CD4-positive, alpha-beta T cell (primary cell): ENCODE data around the gene ALOX12B. TPM values are rescaled to one million over a fixed set of nuclear protein-coding genes. Genes with fewer than 3 reads are reported as not detected.
A peak's percentile ranks its signal among the peaks of the same experiment; 100 is the strongest.

Experiments used
- ATAC-seq: fragments of 200-7000 bp; cut with Tn5 transposase; one replicate; pipeline ENCODE4 v1.10.0; 2022; ENCODE audit warnings: mild to moderate bottlenecking; ENCODE audit not compliant: poor library complexity
- CTCF ChIA-PET: fragments of 350-600 bp; sonication (Branson Sonifier 250); formaldehyde crosslinking; loops from one replicate; lab custom pipeline; 2021; ENCODE audit warnings: antibody characterized with exemption, inconsistent platforms; lab: Charles Lee
- POLR2A ChIA-PET: fragments of 350-600 bp; sonication (Branson Sonifier 250); formaldehyde crosslinking; loops from one replicate; lab custom pipeline; 2021; ENCODE audit warnings: antibody characterized with exemption, inconsistent platforms; lab: Charles Lee
- DNase-seq, 14 experiments: peaks; one replicate each; pipeline ENCODE4 v3.0.0-alpha.2; 2013 to 2020; ENCODE audit warnings: mixed read lengths in 2 of 14
- H3K27ac ChIP-seq, 2 donors: one replicate each; pipeline versions ENCODE4 v1.5.1 to v1.7.0; 2013; ENCODE audit warnings: low read length in 2 of 2, low read depth in 1 of 2, mild to moderate bottlenecking in 1 of 2
- H3K27me3 ChIP-seq, 2 experiments: 1 replicate in 1 of 2; 2 replicates in 1 of 2; pipeline versions ENCODE4 v1.6.1 to v1.7.0; 2013; ENCODE audit warnings: low read length in 2 of 2, control low read depth in 1 of 2, mild to moderate bottlenecking in 1 of 2, moderate library complexity in 1 of 2; ENCODE audit not compliant: insufficient read depth in 2 of 2, control insufficient read depth in 1 of 2
- H3K36me3 ChIP-seq: one replicate; pipeline ENCODE4 v1.6.1; 2013; ENCODE audit warnings: low read length, control low read depth; ENCODE audit not compliant: insufficient read depth
- H3K4me1 ChIP-seq: one replicate; pipeline ENCODE4 v1.6.1; 2013; ENCODE audit warnings: low read length, control low read depth; ENCODE audit not compliant: insufficient read depth
- H3K4me3 ChIP-seq: one replicate; pipeline ENCODE4 v1.5.1; 2013; ENCODE audit warnings: mild to moderate bottlenecking, low read length, moderate library complexity
- H3K9me3 ChIP-seq, 2 experiments: 1 replicate in 1 of 2; 2 replicates in 1 of 2; pipeline versions ENCODE4 v1.6.1 to v1.7.0; 2013; ENCODE audit warnings: low read length in 2 of 2, mild to moderate bottlenecking in 2 of 2, control low read depth in 1 of 2, moderate library complexity in 1 of 2; ENCODE audit not compliant: control insufficient read depth in 1 of 2, insufficient read depth in 1 of 2
- H3K27ac Mint-ChIP-seq: one replicate; pipeline ENCODE4 v1.8.0; 2020; ENCODE audit warnings: mixed read lengths
- H3K27me3 Mint-ChIP-seq: one replicate; pipeline ENCODE4 v1.8.0; 2021; ENCODE audit warnings: mixed read lengths
- H3K36me3 Mint-ChIP-seq: one replicate; pipeline ENCODE4 v1.8.0; 2021; ENCODE audit warnings: low read depth, mixed read lengths
- H3K4me1 Mint-ChIP-seq: one replicate; pipeline ENCODE4 v1.8.0; 2021; ENCODE audit warnings: low read depth, mixed read lengths
- H3K4me3 Mint-ChIP-seq: one replicate; pipeline ENCODE4 v1.8.0; 2020; ENCODE audit warnings: mild to moderate bottlenecking, mixed read lengths
- H3K9me3 Mint-ChIP-seq: one replicate; pipeline ENCODE4 v1.8.0; 2020; ENCODE audit warnings: mixed read lengths
- intact Hi-C, 2 experiments: fragments of 100-400 bp; cut with DNase I in 1 of 2; cut with micrococcal nuclease in 1 of 2; formaldehyde crosslinking; loops; one replicate each; pipeline versions ENCODE4 v1.15.1 to v1.9.0; 2023 to 2025; cut with DNase I, micrococcal nuclease
- total RNA-seq, 174 experiments: library from RNA in 2 of 174; stranded (reverse) in 2 of 174; gene quantifications; one replicate each; pipeline ENCODE4 v1.2.3 and lab custom pipeline; 2021 to 2026
- TF ChIP-seq, protein P1 (sequence below): fragments of 200-600 bp; IDR thresholded peaks from one replicate; pipeline ENCODE4 v1.8.0; 2022; ENCODE audit warnings: antibody characterized with exemption, mild to moderate bottlenecking

The ALOX12B gene
- total RNA-seq, 2 experiments from 2014 or later = 0.41 TPM; not detected in 1

DNA sequence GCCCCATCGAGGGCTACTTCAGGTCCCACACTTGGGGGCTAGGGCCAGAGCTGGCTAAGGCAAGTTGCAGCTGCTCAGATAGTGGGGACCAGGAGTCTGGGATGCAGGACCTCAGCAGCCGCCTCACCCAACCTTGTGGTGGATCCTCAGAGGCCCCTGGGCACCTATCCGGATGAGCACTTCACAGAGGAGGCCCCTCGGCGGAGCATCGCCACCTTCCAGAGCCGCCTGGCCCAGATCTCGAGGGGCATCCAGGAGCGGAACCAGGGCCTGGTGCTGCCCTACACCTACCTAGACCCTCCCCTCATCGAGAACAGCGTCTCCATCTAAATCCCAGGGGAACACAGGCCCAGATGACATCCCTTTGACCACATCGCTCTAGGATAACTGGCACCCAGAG lies 39.3 kb downstream of the ALOX12B start:
- Mint-ChIP-seq H3K9me3 (no peaks in the 10 kb centered on the region), H3K27me3 (no peaks in the 10 kb centered on the region), H3K4me1 (no peaks in the 10 kb centered on the region), H3K4me3 (no peak overlapping the region), H3K27ac (no peak overlapping the region), H3K36me3 (no peaks in the 10 kb centered on the region)
- DNase-seq (peak in 1 of 14 experiments; percentile 15), ATAC-seq (no peak)
- intact Hi-C loops = no loop called here
- ChIA-PET CTCF (no interaction called here), POLR2A (no interaction called here)
- TF ChIP-seq, protein P1, sequence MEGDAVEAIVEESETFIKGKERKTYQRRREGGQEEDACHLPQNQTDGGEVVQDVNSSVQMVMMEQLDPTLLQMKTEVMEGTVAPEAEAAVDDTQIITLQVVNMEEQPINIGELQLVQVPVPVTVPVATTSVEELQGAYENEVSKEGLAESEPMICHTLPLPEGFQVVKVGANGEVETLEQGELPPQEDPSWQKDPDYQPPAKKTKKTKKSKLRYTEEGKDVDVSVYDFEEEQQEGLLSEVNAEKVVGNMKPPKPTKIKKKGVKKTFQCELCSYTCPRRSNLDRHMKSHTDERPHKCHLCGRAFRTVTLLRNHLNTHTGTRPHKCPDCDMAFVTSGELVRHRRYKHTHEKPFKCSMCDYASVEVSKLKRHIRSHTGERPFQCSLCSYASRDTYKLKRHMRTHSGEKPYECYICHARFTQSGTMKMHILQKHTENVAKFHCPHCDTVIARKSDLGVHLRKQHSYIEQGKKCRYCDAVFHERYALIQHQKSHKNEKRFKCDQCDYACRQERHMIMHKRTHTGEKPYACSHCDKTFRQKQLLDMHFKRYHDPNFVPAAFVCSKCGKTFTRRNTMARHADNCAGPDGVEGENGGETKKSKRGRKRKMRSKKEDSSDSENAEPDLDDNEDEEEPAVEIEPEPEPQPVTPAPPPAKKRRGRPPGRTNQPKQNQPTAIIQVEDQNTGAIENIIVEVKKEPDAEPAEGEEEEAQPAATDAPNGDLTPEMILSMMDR = no peak
- H3K9me3 ChIP-seq = no peaks in the 10 kb centered on the region
- no peak overlapping the region for H3K4me3 ChIP-seq
- H3K4me1 ChIP-seq = no peaks in the 10 kb centered on the region
- H3K27ac ChIP-seq = no peak overlapping the region
- no peaks in the 10 kb centered on the region for H3K36me3 ChIP-seq
- no peaks in the 10 kb centered on the region for H3K27me3 ChIP-seq

DNA sequence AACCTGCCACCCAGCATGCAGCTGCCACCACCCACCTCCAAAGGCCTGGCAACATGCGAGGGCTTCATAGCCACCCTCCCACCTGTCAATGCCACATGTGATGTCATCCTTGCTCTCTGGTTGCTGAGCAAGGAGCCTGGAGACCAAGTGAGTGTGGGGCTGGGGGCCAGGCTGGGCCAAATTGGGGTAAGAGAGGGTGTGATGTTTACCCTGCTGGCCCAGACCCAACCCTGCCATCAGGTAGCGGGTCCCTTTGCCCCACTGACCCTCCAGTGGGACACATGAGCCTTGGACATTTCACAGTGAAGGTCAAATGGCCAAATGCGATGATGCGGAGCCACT lies 39.8 kb downstream of the ALOX12B start:
- CTCF ChIA-PET = no interaction called here
- no peak overlapping the region for H3K4me3 Mint-ChIP-seq
- H3K9me3 Mint-ChIP-seq = no peaks in the 10 kb centered on the region
- no peaks in the 10 kb centered on the region for H3K27me3 ChIP-seq
- DNase-seq (no peak), ATAC-seq (no peak)
- H3K27ac Mint-ChIP-seq = no peak overlapping the region
- H3K9me3 ChIP-seq = no peaks in the 10 kb centered on the region
- TF ChIP-seq, protein P1 = no peak
- intact Hi-C loops = no loop called here
- no peaks in the 10 kb centered on the region for H3K36me3 Mint-ChIP-seq
- no peaks in the 10 kb centered on the region for H3K4me1 ChIP-seq
- no peaks in the 10 kb centered on the region for H3K27me3 Mint-ChIP-seq
- POLR2A ChIA-PET = no interaction called here
- no peak overlapping the region for H3K27ac ChIP-seq
- H3K4me1 Mint-ChIP-seq = no peaks in the 10 kb centered on the region
- H3K36me3 ChIP-seq = no peaks in the 10 kb centered on the region
- no peak overlapping the region for H3K4me3 ChIP-seq

DNA sequence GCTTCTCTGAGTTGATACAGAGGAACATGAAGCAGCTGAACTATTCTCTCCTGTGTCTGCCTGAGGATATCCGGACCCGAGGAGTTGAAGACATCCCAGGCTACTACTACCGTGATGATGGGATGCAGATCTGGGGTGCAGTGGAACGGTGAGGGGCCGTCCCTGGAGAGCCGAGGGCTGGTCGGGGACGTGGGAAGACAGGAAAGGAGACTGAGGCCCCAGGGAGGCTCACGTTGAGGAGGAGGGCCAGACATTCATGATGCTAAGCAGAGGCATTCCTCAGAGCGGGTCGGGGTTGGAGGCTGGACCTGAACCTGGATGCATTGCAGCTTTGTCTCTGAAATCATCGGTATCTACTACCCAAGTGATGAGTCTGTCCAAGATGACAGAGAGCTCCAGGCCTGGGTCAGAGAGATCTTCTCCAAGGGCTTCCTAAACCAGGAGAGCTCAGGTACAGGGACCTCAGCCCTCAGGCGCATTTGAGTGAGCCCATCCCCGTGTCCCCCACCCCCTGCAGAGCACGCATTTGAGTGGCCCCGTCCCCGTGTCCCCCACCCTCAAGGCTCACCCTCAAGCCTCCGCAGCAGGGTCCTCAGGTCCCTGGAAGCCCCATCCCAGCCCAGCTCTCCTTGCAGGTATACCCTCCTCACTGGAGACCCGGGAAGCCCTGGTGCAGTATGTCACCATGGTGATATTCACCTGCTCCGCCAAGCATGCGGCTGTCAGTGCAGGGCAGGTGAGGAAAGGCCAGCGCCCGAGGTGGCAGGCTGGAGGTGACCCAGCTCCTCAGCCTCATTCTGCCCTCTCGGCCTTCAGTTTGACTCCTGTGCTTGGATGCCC lies 40.4 kb downstream of the ALOX12B start:
- intact Hi-C loops = no loop called here
- H3K9me3 ChIP-seq = no peaks in the 10 kb centered on the region

More for the DNA sequence above, 40.4 kb downstream of the ALOX12B start:
- no peak overlapping the region for H3K27ac ChIP-seq
- H3K27me3 Mint-ChIP-seq = no peaks in the 10 kb centered on the region
- H3K4me1 ChIP-seq = no peaks in the 10 kb centered on the region
- ChIA-PET POLR2A (no interaction called here), CTCF (no interaction called here)
- no peaks in the 10 kb centered on the region for H3K36me3 Mint-ChIP-seq
- H3K36me3 ChIP-seq = no peaks in the 10 kb centered on the region
- H3K4me3 Mint-ChIP-seq = no peak overlapping the region
- no peaks in the 10 kb centered on the region for H3K4me1 Mint-ChIP-seq
- DNase-seq (no peak), ATAC-seq (no peak)
- no peak overlapping the region for H3K4me3 ChIP-seq
- H3K9me3 Mint-ChIP-seq = no peaks in the 10 kb centered on the region
- TF ChIP-seq, protein P1 = no peak
- H3K27ac Mint-ChIP-seq = no peak overlapping the region
- H3K27me3 ChIP-seq = no peaks in the 10 kb centered on the region
